HepG2 (cell line): ENCODE results near the gene PUS7. TPM values are rescaled to one million over a fixed set of nuclear protein-coding genes. Genes with fewer than 3 reads are reported as not detected.
A peak's percentile ranks its signal among the peaks of the same experiment; 100 is the strongest.

Experiments used
- ATAC-seq: fragments of 200-7000 bp; cut with Tn5 transposase; 3 replicates; pipeline ENCODE4 v1.9.1; 2020; ENCODE audit warnings: mild to moderate bottlenecking, moderate library complexity
- BruUV-seq: library from RNA; stranded (reverse); fragments of 400-500 nt; replicated peaks from 2 replicates; lab custom pipeline; 2021; lab: Mats Ljungman, UMichigan
- CTCF ChIA-PET: fragments of 300-600 bp; formaldehyde crosslinking; extraction: SDS; loops from one replicate; lab custom pipeline; 2021; ENCODE audit warnings: low total read pairs, inconsistent platforms, low intra/inter-chr PET ratio; lab: Yijun Ruan, JAX
- POLR2A ChIA-PET: fragments of 350-600 bp; sonication (Branson Sonifier 250); formaldehyde crosslinking; loops from one replicate; lab custom pipeline; 2020; ENCODE audit warnings: antibody characterized with exemption, inconsistent platforms; lab: Yijun Ruan, JAX
- DNase-seq: peaks from one replicate; pipeline ENCODE4 v3.0.0-alpha.2; 2015; ENCODE audit warnings: low spot score
- FAIRE-seq: peaks from 3 replicates; lab custom pipeline; 2011; peaks lifted over from hg19 to GRCh38; lab: Jason Lieb, UNC
- H2AFZ ChIP-seq: one replicate; pipeline ENCODE4 v1.6.1; 2011; ENCODE audit warnings: low read length, inconsistent platforms
- H3K27ac ChIP-seq: fragments of 300-600 bp; 3 replicates; pipeline ENCODE4 v1.8.0; 2011; ENCODE audit warnings: mixed run types, mild to moderate bottlenecking, mixed read lengths, low read length, inconsistent platforms; ENCODE audit not compliant: insufficient read depth; ENCODE audit errors: extremely low read length
- H3K27me3 ChIP-seq, 2 experiments: fragments of 200-600 bp in 1 of 2; 2 replicates in 1 of 2; 3 replicates in 1 of 2; pipeline versions ENCODE4 v1.6.0 to v1.8.0; 2011; ENCODE audit warnings: low read length in 2 of 2, mild to moderate bottlenecking in 2 of 2, moderate library complexity in 2 of 2, inconsistent platforms in 1 of 2; ENCODE audit not compliant: insufficient read depth in 2 of 2, control insufficient read depth in 1 of 2
- H3K36me3 ChIP-seq, 2 experiments: fragments of 200-600 bp in 1 of 2; replicated peaks in 1 of 2; 2 replicates in 1 of 2; 3 replicates in 1 of 2; pipeline versions ENCODE4 v1.5.1 to v1.8.0; 2011; ENCODE audit warnings: low read length in 2 of 2, inconsistent platforms in 1 of 2; ENCODE audit not compliant: insufficient read depth in 2 of 2, control insufficient read depth in 1 of 2
- H3K4me1 ChIP-seq: 2 replicates; pipeline ENCODE4 v1.5.1; 2012; ENCODE audit warnings: low read length, inconsistent platforms; ENCODE audit not compliant: insufficient read depth
- H3K4me2 ChIP-seq: 2 replicates; pipeline ENCODE4 v1.6.0; 2011; ENCODE audit warnings: low read depth, low read length, inconsistent platforms
- H3K4me3 ChIP-seq, 3 experiments: fragments of 200-600 bp in 1 of 3; sonication (generic), shearing (Covaris generic) in 1 of 3; replicated peaks in 1 of 3; 2 replicates each; pipeline ENCODE4 v1.5.1; 2011 to 2016; ENCODE audit warnings: low read length in 3 of 3, inconsistent platforms in 2 of 3, low read depth in 2 of 3, mild to moderate bottlenecking in 2 of 3, control low read depth in 1 of 3, mixed read lengths in 1 of 3; ENCODE audit not compliant: insufficient read depth in 1 of 3
- H3K79me2 ChIP-seq: one replicate; pipeline ENCODE4 v1.6.1; 2011; ENCODE audit warnings: low read length, inconsistent platforms; ENCODE audit not compliant: insufficient read depth
- H3K9ac ChIP-seq: 2 replicates; pipeline ENCODE4 v1.6.0; 2011; ENCODE audit warnings: mild to moderate bottlenecking, low read depth, low read length, inconsistent platforms; ENCODE audit not compliant: insufficient read depth
- H3K9me3 ChIP-seq: 2 replicates; pipeline ENCODE4 v1.5.1; 2012; ENCODE audit warnings: mild to moderate bottlenecking, low read length
- H4K20me1 ChIP-seq: 2 replicates; pipeline ENCODE4 v1.6.0; 2011; ENCODE audit warnings: inconsistent platforms, mild to moderate bottlenecking, low read length, moderate library complexity; ENCODE audit not compliant: insufficient read depth
- ATF7 ChIP-seq, 2 experiments: fragments of 450-650 bp in 1 of 2; sonication (generic) in 1 of 2; formaldehyde crosslinking in 1 of 2; IDR thresholded peaks; 2 replicates each; pipeline versions ENCODE4 v1.4.0 to v1.6.1; 2016 to 2020; ENCODE audit warnings: antibody characterized with exemption in 1 of 2, mild to moderate bottlenecking in 1 of 2, missing genetic modification reagents in 1 of 2
- HHEX ChIP-seq: IDR thresholded peaks from 2 replicates; pipeline ENCODE4 v1.6.1; 2016; ENCODE audit warnings: control low read depth
- KDM2A ChIP-seq: sonication (generic); formaldehyde crosslinking; IDR thresholded peaks from 2 replicates; pipeline ENCODE4 v1.4.0; 2020; ENCODE audit warnings: low read depth, missing genetic modification reagents, borderline replicate concordance
- SAP130 ChIP-seq: IDR thresholded peaks from 2 replicates; pipeline ENCODE4 v1.6.1; 2016; ENCODE audit warnings: low read depth
- ZNF724P ChIP-seq: sonication (generic); formaldehyde crosslinking; IDR thresholded peaks from 2 replicates; pipeline ENCODE4 v1.8.0; 2022; ENCODE audit warnings: missing genetic modification reagents, borderline replicate concordance
- WGBS: methylation state at CpG from one replicate; pipeline ENCODE4 v1.1.6; 2017; ENCODE audit warnings: low lambda C conversion rate; 5-methylcytosine and 5-hydroxymethylcytosine counted together
- in situ Hi-C: cut with HindIII; loops from 2 replicates; pipeline ENCODE4 v1.10.0; 2017; ENCODE audit warnings: low pct_unique_long_range_greater_than_20kb; ENCODE audit not compliant: extremely low pct_ligation_motif_present
- intact Hi-C: fragments of 100-400 bp; cut with micrococcal nuclease; formaldehyde crosslinking; loops from one replicate; pipeline ENCODE4 v1.10.0; 2022; ENCODE audit not compliant: unreplicated experiment
- polyA plus RNA-seq, 8 experiments: library from polyadenylated mRNA; depleted of rRNA in 3 of 8; stranded (reverse) in 7 of 8; unstranded in 1 of 8; fragments of >200 nt; fragmentation: Illumina TruSeq in 4 of 8; extraction: Trizol in 4 of 8; gene quantifications; 2 replicates each; pipeline versions ENCODE4 v1.2.1 to v1.2.3, GENCODE V29; 2011 to 2016; ENCODE audit warnings: low read depth in 4 of 8, missing spikeins in 1 of 8, mixed read lengths in 1 of 8; ENCODE audit not compliant: insufficient read depth in 1 of 8
- total RNA-seq, 5 experiments: library from RNA; depleted of rRNA; stranded (reverse); fragments of >200 nt; fragmentation: Illumina TruSeq; extraction: Trizol; gene quantifications; 2 replicates each; pipeline ENCODE4 v1.2.3, GENCODE V29; 2016; ENCODE audit warnings: low read depth in 1 of 5
- TF ChIP-seq, protein P1 (sequence below): sonication (generic); formaldehyde crosslinking; IDR thresholded peaks from 2 replicates; pipeline ENCODE4 v1.4.0; 2020; ENCODE audit warnings: missing genetic modification reagents

Gene PUS7
- total and polyA plus RNA-seq, 2 of the 13 experiments (the other 11 are each of a cell fraction or from before 2014, with no cell fraction given): 14.4 to 41.2 TPM

DNA sequence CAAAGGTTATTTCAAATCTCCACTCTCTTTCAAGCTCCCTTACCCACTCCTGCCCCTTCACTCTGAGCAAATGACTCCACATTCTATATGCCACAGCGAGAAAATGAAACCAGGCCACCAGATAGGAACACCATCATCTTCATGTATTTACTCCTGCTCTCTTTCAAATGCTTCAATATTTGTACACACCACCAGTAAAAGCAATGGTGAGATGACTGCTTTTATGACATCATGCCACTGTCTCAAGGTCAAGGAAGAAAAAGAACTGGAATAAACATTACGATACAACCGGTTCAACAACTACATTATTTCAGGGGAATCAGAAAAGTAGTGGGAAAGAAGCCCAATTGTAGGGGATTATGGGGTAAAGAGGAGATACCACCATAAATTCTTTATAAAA is 32.7 kb downstream of the PUS7 start:
- H3K4me1 ChIP-seq: 0 out of 2 replicates have a peak, but pooled peaks cover 5% of the 10 kb centered on the region
- ATAC-seq: no peak
- in situ Hi-C loops (no loop called here), intact Hi-C loops (loop anchor here (5.0 kb wide), 1 partner anchor 567 kb away; no protein-coding TSS in a partner anchor)
- BruUV-seq: no TSS peak
- no peak overlapping the region for H2AFZ ChIP-seq
- no peak overlapping the region for H3K9ac ChIP-seq
- no peak for DNase-seq
- no peak overlapping the region for H3K4me3 ChIP-seq
- H4K20me1 ChIP-seq: no peaks in the 10 kb centered on the region
- TF ChIP-seq, protein P1, sequence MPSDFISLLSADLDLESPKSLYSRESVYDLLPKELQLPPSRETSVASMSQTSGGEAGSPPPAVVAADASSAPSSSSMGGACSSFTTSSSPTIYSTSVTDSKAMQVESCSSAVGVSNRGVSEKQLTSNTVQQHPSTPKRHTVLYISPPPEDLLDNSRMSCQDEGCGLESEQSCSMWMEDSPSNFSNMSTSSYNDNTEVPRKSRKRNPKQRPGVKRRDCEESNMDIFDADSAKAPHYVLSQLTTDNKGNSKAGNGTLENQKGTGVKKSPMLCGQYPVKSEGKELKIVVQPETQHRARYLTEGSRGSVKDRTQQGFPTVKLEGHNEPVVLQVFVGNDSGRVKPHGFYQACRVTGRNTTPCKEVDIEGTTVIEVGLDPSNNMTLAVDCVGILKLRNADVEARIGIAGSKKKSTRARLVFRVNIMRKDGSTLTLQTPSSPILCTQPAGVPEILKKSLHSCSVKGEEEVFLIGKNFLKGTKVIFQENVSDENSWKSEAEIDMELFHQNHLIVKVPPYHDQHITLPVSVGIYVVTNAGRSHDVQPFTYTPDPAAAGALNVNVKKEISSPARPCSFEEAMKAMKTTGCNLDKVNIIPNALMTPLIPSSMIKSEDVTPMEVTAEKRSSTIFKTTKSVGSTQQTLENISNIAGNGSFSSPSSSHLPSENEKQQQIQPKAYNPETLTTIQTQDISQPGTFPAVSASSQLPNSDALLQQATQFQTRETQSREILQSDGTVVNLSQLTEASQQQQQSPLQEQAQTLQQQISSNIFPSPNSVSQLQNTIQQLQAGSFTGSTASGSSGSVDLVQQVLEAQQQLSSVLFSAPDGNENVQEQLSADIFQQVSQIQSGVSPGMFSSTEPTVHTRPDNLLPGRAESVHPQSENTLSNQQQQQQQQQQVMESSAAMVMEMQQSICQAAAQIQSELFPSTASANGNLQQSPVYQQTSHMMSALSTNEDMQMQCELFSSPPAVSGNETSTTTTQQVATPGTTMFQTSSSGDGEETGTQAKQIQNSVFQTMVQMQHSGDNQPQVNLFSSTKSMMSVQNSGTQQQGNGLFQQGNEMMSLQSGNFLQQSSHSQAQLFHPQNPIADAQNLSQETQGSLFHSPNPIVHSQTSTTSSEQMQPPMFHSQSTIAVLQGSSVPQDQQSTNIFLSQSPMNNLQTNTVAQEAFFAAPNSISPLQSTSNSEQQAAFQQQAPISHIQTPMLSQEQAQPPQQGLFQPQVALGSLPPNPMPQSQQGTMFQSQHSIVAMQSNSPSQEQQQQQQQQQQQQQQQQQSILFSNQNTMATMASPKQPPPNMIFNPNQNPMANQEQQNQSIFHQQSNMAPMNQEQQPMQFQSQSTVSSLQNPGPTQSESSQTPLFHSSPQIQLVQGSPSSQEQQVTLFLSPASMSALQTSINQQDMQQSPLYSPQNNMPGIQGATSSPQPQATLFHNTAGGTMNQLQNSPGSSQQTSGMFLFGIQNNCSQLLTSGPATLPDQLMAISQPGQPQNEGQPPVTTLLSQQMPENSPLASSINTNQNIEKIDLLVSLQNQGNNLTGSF (CRISPR knock-in tag): no peak
- no peak for TF ChIP-seq HHEX (CRISPR knock-in tag)
- TF ChIP-seq SAP130 (CRISPR knock-in tag): no peak
- TF ChIP-seq ZNF724P (CRISPR knock-in tag): no peak
- TF ChIP-seq KDM2A (CRISPR knock-in tag): no peak
- TF ChIP-seq ATF7 (IDR thresholded peaks at IDR 0.05): peak; percentile 55
- TF ChIP-seq ATF7 (CRISPR knock-in tag; IDR thresholded peaks at IDR 0.05): no peak
- H3K36me3 ChIP-seq: peaks cover 8 to 34% of the 10 kb centered on the region in 2 experiments
- H3K4me2 ChIP-seq: no peak overlapping the region
- over 99% methylated on average over 3 of the region's 3 CpGs for WGBS
- ChIA-PET CTCF (no interaction called here), POLR2A (no interaction called here)
- FAIRE-seq: no peak
- no peaks in the 10 kb centered on the region for H3K9me3 ChIP-seq
- no peaks in the 10 kb centered on the region for H3K79me2 ChIP-seq
- no peak overlapping the region for H3K27ac ChIP-seq
- H3K27me3 ChIP-seq: no peaks in the 10 kb centered on the region
